HepG2 (cell line): ENCODE data around the gene PYCR2. TPM values are rescaled to one million over a fixed set of nuclear protein-coding genes. Genes with fewer than 3 reads are reported as not detected.

Source experiments
- EP300 ChIP-seq, 3 experiments: sonication (generic) in 1 of 3; formaldehyde crosslinking in 1 of 3; IDR thresholded peaks; 2 replicates each; pipeline versions ENCODE4 v1.5.1 to v1.6.1; 2011 to 2020; ENCODE audit warnings: low read depth in 2 of 3, low read length in 2 of 3, borderline replicate concordance in 1 of 3, improper control_type of control experiment in 1 of 3, mild to moderate bottlenecking in 1 of 3, missing genetic modification reagents in 1 of 3, moderate library complexity in 1 of 3
- FOXK1 ChIP-seq: sonication (generic); formaldehyde crosslinking; IDR thresholded peaks from 2 replicates; pipeline ENCODE4 v1.4.0; 2020; ENCODE audit warnings: low read depth, missing genetic modification reagents, borderline replicate concordance
- HDAC2 ChIP-seq: sonication (generic); formaldehyde crosslinking; IDR thresholded peaks from 2 replicates; pipeline ENCODE4 v1.4.0; 2020; ENCODE audit warnings: missing genetic modification reagents
- KAT8 ChIP-seq: IDR thresholded peaks from 2 replicates; pipeline ENCODE4 v1.6.1; 2016; ENCODE audit warnings: missing genetic modification reagents, missing compliant biosample characterization
- KLF11 ChIP-seq: IDR thresholded peaks from 2 replicates; pipeline ENCODE4 v1.6.1; 2016; ENCODE audit warnings: missing compliant biosample characterization
- MBNL3 ChIP-seq: fragments of 250-450 bp; sonication (Bioruptor Pico); conservative IDR thresholded peaks from 2 replicates; pipeline ENCODE4 v1.8.0; 2022; ENCODE audit warnings: mild to moderate bottlenecking, inconsistent platforms
- RBFOX2 ChIP-seq: fragments of 200-400 bp; formaldehyde crosslinking; IDR thresholded peaks from 2 replicates; pipeline ENCODE4 v1.6.1; 2017; ENCODE audit warnings: low read depth, mild to moderate bottlenecking, low read length
- SP1 ChIP-seq, 2 experiments: fragments of 450-650 bp in 1 of 2; sonication (generic) in 1 of 2; formaldehyde crosslinking in 1 of 2; IDR thresholded peaks; 2 replicates each; pipeline versions ENCODE4 v1.4.0 to v1.6.1; 2016 to 2020; ENCODE audit warnings: missing genetic modification reagents in 1 of 2
- SRY ChIP-seq: sonication (generic); formaldehyde crosslinking; IDR thresholded peaks from 2 replicates; pipeline ENCODE4 v1.8.0; 2022; ENCODE audit warnings: mild to moderate bottlenecking, missing genetic modification reagents
- ZMYM3 ChIP-seq: sonication (generic); formaldehyde crosslinking; IDR thresholded peaks from 2 replicates; pipeline ENCODE4 v1.5.1; 2020; ENCODE audit warnings: mild to moderate bottlenecking, missing genetic modification reagents
- ZNF256 ChIP-seq: sonication (generic); formaldehyde crosslinking; conservative IDR thresholded peaks from 2 replicates; pipeline ENCODE4 v1.4.0; 2020; ENCODE audit warnings: missing genetic modification reagents
- ZSCAN12 ChIP-seq: sonication (generic); formaldehyde crosslinking; IDR thresholded peaks from 2 replicates; pipeline ENCODE4 v1.9.0; 2021; ENCODE audit warnings: mild to moderate bottlenecking, missing genetic modification reagents
- polyA plus RNA-seq, 8 experiments: library from polyadenylated mRNA; depleted of rRNA in 3 of 8; stranded (reverse) in 7 of 8; unstranded in 1 of 8; fragments of >200 nt; fragmentation: Illumina TruSeq in 4 of 8; extraction: Trizol in 4 of 8; gene quantifications; 2 replicates each; pipeline versions ENCODE4 v1.2.1 to v1.2.3, GENCODE V29; 2011 to 2016; ENCODE audit warnings: low read depth in 4 of 8, missing spikeins in 1 of 8, mixed read lengths in 1 of 8; ENCODE audit not compliant: insufficient read depth in 1 of 8
- total RNA-seq, 5 experiments: library from RNA; depleted of rRNA; stranded (reverse); fragments of >200 nt; fragmentation: Illumina TruSeq; extraction: Trizol; gene quantifications; 2 replicates each; pipeline ENCODE4 v1.2.3, GENCODE V29; 2016; ENCODE audit warnings: low read depth in 1 of 5
- TF ChIP-seq, protein P1 (sequence below): sonication (generic); formaldehyde crosslinking; IDR thresholded peaks from 2 replicates; pipeline ENCODE4 v1.4.0; 2020; ENCODE audit warnings: mild to moderate bottlenecking, low read depth, missing genetic modification reagents
- TF ChIP-seq, protein P2 (sequence below): IDR thresholded peaks from 2 replicates; pipeline ENCODE4 v1.6.1; 2012; ENCODE audit warnings: low read depth, low read length, improper control_type of control experiment
- TF ChIP-seq, protein P3 (sequence below): sonication (generic); formaldehyde crosslinking; IDR thresholded peaks from 2 replicates; pipeline ENCODE4 v1.5.0; 2020; ENCODE audit warnings: missing genetic modification reagents
- TF ChIP-seq, protein P4 (sequence below): IDR thresholded peaks from 2 replicates; pipeline ENCODE4 v1.6.1; 2016; ENCODE audit warnings: mild to moderate bottlenecking, missing biosample characterization, missing genetic modification reagents
- TF ChIP-seq, protein P5 (sequence below): sonication (generic); formaldehyde crosslinking; conservative IDR thresholded peaks from 2 replicates; pipeline ENCODE4 v1.8.1; 2023; ENCODE audit warnings: missing genetic modification reagents
- TF ChIP-seq, protein P6 (sequence below): sonication (generic); formaldehyde crosslinking; IDR thresholded peaks from 2 replicates; pipeline ENCODE4 v1.8.0; 2022; ENCODE audit warnings: missing genetic modification reagents, mild to moderate bottlenecking, inconsistent platforms, borderline replicate concordance

Gene PYCR2
- total and polyA plus RNA-seq, 2 of the 13 experiments (the other 11 are each of a cell fraction or from before 2014, with no cell fraction given), result 47.2 to 47.8 TPM

DNA sequence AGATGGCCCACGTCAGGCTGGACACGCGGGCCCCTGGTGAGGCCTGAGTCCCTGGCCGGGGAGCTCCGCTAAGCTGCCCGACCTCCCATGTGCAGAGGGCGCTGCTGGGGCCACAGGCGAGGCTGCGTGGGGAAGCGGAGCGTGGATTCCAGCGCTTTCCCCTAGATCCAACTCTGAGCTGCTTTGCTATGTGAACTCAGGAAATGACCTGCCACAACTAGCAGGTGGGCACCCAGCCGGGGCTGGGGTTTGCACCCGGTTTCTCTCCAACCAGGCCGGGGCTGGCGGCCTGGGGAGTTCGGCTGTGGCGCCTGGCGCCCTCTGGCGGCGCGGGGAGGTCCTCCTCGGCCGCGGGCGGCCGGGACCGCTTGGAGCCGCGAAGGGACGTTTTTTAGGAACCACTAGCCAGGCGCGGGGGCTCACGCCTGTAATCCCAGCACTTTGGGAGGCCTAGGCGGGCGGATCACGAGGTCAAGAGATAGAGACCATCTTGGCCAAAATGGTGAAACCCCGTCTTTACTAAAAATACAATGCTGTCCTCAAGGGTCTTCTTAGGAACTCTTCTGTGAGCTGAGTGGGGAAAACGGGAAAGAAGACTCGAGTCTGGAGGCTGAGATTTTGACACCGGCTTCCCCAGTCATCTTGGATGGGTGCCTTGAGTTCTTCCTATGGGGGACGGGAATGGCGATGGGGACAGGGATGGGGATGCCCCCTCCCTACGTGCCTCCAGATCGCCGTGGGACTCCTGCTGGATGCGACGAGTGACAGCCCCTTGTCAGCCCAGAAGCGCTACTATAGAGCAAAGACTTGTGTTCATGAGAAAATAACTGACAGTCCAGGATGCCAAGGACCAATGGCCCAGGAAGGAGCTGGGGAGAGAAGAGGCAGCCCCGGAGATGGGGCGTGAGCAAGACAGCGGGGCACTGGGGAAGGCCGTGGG is 12.6 kb downstream of the PYCR2 start (continued):
- TF ChIP-seq SP1 (IDR thresholded peaks at IDR 0.05) (no peak), SP1 (CRISPR knock-in tag; IDR thresholded peaks at IDR 0.05) (no peak), FOXK1 (CRISPR knock-in tag) (no peak), ZSCAN12 (CRISPR knock-in tag) (no peak), MBNL3 (CRISPR knock-in tag) (no peak), HDAC2 (CRISPR knock-in tag) (no peak), RBFOX2 (no peak), ZNF256 (no peak), SRY (no peak), KAT8 (no peak), EP300 (IDR thresholded peaks at IDR 0.05; ENCODE audit: low read depth in 2 of 2, low read length in 2 of 2) (no peak), EP300 (CRISPR knock-in tag; IDR thresholded peaks at IDR 0.05; ENCODE audit: borderline replicate concordance) (no peak), ZMYM3 (no peak), KLF11 (CRISPR knock-in tag) (no peak)
- TF ChIP-seq, protein P1, sequence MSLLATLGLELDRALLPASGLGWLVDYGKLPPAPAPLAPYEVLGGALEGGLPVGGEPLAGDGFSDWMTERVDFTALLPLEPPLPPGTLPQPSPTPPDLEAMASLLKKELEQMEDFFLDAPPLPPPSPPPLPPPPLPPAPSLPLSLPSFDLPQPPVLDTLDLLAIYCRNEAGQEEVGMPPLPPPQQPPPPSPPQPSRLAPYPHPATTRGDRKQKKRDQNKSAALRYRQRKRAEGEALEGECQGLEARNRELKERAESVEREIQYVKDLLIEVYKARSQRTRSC, result no peak
- TF ChIP-seq, protein P2, sequence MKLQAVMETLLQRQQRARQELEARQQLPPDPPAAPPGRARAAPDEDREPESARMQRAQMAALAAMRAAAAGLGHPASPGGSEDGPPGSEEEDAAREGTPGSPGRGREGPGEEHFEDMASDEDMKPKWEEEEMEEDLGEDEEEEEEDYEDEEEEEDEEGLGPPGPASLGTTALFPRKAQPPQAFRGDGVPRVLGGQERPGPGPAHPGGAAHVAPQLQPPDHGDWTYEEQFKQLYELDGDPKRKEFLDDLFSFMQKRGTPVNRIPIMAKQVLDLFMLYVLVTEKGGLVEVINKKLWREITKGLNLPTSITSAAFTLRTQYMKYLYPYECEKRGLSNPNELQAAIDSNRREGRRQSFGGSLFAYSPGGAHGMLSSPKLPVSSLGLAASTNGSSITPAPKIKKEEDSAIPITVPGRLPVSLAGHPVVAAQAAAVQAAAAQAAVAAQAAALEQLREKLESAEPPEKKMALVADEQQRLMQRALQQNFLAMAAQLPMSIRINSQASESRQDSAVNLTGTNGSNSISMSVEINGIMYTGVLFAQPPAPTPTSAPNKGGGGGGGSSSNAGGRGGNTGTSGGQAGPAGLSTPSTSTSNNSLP, result no peak
- TF ChIP-seq, protein P3, sequence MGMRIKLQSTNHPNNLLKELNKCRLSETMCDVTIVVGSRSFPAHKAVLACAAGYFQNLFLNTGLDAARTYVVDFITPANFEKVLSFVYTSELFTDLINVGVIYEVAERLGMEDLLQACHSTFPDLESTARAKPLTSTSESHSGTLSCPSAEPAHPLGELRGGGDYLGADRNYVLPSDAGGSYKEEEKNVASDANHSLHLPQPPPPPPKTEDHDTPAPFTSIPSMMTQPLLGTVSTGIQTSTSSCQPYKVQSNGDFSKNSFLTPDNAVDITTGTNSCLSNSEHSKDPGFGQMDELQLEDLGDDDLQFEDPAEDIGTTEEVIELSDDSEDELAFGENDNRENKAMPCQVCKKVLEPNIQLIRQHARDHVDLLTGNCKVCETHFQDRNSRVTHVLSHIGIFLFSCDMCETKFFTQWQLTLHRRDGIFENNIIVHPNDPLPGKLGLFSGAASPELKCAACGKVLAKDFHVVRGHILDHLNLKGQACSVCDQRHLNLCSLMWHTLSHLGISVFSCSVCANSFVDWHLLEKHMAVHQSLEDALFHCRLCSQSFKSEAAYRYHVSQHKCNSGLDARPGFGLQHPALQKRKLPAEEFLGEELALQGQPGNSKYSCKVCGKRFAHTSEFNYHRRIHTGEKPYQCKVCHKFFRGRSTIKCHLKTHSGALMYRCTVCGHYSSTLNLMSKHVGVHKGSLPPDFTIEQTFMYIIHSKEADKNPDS (CRISPR knock-in tag), result no peak
- TF ChIP-seq, protein P4, sequence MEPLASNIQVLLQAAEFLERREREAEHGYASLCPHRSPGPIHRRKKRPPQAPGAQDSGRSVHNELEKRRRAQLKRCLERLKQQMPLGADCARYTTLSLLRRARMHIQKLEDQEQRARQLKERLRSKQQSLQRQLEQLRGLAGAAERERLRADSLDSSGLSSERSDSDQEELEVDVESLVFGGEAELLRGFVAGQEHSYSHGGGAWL (CRISPR knock-in tag), result 0 out of 2 replicates have a peak, but pooled peaks have one; percentile 74
- TF ChIP-seq, protein P5, sequence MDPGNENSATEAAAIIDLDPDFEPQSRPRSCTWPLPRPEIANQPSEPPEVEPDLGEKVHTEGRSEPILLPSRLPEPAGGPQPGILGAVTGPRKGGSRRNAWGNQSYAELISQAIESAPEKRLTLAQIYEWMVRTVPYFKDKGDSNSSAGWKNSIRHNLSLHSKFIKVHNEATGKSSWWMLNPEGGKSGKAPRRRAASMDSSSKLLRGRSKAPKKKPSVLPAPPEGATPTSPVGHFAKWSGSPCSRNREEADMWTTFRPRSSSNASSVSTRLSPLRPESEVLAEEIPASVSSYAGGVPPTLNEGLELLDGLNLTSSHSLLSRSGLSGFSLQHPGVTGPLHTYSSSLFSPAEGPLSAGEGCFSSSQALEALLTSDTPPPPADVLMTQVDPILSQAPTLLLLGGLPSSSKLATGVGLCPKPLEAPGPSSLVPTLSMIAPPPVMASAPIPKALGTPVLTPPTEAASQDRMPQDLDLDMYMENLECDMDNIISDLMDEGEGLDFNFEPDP, result no peak
- TF ChIP-seq, protein P6, sequence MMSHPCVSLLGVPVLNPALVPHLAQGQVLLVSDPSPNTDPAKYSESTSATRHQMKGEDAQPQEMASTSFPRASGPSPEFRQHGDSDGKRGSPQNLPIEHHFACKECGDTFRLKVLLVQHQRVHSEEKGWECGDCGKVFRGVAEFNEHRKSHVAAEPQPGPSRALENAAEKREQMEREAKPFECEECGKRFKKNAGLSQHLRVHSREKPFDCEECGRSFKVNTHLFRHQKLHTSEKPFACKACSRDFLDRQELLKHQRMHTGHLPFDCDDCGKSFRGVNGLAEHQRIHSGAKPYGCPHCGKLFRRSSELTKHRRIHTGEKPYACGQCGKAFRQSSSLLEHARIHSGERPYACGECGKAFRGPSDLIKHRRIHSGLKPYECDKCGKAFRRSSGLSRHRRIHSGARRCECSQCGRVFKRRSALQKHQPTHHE, result no peak
